GM18867 (cell line): ENCODE data around the gene PRUNE2.
"Not testable (repeated sequence)": the region's sequence is repeated elsewhere in the genome, so short reads cannot be mapped to it uniquely, and the experiment has no call there.

Source experiments
- ATAC-seq: cut with Tn5 transposase; IDR thresholded peaks from one replicate; pipeline ENCODE4 v1.9.1; 2021; ENCODE audit warnings: mild to moderate bottlenecking, moderate library complexity; ENCODE audit not compliant: unreplicated experiment

The PRUNE2 gene

DNA sequence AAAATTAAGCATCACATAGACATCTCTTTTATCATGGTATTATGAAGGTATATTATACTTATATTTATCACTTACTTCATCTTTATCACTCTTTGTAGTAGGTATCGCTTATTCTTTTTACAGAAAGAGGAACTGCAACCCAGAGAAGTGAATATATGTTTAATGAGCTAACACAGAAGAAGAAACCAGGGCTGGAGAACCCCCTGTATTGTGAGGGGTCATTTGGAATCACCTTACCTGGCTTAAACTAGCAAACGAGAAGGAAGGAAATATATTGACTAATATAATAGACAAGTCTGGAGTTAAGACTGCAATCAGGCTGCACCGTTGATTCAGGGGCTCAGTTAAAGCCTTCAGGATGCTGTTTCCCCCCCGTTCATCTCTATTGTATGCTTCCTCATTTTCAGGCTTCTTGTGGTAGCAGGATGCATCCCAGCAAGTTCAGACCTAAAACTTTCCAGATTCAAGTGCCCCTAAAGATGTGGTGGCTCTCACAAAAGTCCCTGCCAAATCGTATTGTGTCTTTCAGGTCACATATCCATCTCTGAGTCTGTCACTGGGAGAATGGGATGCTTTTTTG lies 300.5 kb downstream of the PRUNE2 start:
- peak; percentile 93 for ATAC-seq

DNA sequence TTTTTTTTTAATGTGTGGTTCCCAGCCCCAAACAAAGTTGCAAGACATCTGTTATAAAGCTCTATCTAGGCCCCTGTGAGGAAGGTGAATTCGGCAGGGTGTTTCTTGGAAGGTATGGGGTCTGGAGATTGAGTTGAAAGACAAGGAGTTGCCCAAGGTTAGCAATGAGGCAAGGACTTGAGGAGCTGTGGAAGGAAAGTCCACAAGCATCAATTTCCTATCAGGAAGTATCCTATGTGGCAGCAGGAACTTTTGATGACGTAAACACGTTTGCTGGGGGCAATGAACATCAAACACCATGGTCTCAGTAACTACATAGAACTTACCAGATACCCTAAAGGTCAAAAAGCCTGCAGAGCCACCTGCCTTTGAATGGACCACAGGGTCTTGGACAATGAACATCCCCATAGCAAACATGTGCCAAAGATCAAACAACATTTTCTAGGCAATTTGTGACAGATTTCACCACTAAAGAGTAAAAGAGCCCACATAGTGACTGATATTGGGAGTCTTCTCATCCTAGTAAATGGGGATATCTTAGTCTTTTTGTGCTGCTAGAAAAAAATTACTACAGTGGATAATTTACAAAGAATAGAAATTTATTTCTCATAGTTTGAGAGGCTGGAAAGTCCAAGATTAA lies 301.9 kb downstream of the PRUNE2 start:
- no peak for ATAC-seq

DNA sequence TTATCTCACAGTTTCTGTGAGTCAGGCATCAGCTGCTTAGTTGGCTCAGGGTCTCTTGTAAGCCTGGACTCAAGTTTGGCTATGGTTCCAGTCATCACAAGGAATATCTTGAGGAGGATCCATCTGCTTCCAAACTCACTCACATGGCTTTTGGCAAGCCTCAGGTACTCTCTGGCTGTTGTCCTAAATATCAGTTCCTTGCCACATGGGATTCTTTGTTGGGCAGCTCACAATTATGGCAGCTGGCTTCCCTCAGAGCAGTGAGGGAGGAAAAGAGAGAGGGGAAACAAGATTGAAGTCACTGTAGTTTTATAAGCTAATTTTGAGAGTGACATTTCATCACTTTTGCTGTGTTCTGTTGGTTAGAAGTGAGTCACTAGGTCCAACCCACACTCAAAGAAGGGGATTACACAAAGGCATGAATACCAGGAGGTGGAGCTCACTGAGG lies 302.4 kb downstream of the PRUNE2 start:
- no peak for ATAC-seq

DNA sequence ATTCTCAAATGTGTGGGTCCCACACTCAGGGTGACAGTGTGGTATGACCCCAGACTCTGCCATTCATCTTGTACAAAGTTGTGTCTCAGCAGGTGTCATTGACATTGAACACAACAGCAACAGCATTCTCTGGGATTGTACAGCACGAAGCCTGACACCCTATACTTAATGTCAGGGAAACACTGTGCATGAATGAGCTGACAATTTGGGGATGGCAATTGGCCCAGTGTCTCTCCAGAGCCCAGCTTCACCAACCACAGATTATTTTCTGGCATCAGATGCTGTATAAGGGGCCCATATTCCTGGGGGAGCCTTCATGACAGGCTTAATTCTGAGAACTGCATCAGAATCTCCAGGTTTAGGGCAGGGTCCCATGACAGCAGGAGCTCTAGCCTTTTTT lies 303.7 kb downstream of the PRUNE2 start:
- ATAC-seq = no peak

DNA sequence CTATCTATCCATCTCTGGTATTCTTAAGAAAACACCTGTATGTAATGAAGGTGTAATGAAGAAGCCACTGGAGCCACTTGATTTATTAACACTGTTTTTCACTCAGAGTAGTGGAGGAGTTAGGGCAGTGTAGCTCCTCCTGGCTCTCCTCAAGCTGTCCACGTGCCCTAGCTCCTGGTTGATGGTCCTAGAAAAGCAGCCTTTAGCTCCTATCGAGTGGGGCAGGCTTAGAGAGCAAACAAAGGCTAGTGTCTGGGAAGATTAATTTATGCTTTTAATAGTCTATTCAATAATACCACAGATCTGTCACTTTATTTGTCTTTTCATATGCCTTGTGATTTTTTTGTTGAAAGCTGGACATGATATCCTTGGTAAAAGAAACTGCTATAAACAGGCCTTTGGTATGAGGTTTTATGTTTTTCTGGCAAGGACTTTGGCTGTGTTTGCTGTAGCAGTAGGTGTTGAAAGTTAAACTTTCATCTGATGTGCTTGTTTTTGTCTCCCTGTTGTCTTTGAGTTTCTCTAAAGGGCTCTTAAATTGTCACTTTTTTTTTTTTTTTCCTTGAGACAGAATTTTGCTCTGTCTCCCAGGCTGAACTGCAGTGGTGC lies 305.8 kb downstream of the PRUNE2 start:
- no peak for ATAC-seq

DNA sequence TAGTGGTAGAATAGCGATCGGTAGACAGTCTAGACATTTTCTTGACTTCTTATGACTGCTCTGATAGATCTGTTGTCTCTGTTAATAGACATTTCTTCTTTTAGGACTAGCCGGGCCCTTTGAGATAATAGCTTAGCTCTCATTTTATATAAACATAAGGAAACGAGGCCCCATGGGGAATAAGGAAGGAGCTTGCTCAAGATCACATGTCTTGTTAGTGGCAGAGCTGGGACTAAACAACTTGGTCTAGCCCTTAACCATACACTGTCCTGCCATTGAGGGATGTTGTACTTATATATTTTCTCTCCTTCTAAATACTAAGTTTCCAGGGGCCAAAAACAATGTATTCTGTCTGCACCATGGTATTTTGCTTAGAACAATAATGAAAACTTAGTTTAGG lies 306.9 kb downstream of the PRUNE2 start:
- no peak for ATAC-seq

DNA sequence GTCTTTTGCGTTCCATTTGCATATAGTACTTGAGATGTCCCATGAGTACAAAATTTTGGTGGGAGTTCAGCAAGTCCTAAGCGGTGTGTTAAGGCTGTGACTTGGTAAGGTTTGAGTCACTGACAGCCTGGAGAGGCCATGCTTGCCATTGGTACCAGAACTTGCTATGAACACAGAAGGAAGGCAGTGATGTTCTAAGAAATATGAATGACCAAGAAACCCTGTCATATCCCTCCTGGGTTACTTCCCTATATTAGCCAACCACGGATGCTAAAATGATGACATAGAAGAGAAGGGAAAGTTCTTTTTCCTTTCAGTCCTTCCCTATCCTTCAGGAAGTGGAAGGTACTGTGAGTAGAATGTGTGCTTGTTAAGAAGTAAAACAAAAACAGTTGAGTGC lies 310.3 kb downstream of the PRUNE2 start:
- no peak for ATAC-seq

DNA sequence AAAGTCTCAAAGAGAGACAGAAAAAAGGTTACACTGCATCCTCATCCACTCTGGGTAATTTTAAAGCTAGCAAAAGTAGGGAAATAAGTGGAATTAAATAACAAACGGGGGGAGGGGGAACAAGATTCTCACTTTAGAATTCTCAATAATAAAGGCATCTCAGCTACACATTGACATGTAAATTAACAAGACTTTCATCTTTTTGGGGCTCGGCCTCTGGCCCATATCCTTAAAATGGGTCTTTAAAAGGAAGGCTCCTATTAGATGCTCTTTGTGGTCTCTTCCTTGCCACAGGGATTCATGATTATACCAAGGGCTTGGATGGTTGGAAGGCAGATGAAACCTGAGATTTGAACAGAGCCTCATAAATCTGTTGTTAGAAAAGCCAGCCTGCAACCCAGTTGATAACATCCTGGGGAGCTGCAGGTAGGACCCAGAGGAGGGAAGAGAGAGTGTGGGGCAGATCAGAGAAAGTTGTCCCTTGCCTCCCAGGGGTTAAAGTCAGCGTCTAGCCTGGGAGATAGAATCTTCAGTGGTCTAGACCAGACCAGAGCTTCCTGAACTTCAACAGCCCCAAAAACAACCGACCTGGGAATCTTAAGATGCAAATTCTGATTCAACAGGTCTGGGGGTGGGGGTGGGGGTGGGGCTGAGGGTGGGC lies 311.0 kb downstream of the PRUNE2 start:
- no peak for ATAC-seq

DNA sequence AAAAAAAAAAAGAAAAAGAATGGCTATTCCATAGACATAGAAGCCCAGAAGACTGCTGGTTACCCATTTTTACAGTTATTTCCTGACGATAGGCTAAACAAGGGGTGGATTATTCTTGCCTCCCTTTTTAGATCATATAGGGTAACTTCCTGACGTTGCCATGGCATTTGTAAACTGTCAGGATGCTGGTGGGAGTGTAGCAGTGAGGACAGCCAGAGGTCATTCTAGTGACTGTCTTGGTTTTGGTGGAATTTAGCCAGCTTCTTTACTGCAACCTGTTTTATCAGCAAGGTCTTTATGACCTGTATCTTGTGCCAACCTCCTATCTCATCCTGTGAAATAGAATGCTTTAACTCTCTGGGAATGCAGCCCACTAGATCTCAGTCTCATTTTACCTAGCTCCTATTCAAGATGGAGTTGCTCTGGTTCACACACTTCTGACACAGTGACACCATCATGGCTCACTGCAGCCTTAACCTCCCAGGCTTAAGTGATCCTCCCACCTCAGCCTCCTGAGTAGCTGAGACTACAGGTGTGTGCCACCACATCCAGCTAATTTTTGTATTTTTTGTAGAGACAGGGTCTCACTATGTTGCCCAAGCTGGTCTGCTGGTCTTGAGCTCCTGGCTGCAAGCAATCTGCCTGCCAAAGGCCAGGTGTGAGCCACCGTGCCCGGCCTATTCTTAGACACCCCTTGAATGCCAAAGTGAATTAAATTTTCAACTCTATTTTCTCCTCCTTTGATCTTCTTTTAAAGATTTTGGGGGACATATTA lies 311.8 kb downstream of the PRUNE2 start:
- not testable (repeated sequence) for ATAC-seq

DNA sequence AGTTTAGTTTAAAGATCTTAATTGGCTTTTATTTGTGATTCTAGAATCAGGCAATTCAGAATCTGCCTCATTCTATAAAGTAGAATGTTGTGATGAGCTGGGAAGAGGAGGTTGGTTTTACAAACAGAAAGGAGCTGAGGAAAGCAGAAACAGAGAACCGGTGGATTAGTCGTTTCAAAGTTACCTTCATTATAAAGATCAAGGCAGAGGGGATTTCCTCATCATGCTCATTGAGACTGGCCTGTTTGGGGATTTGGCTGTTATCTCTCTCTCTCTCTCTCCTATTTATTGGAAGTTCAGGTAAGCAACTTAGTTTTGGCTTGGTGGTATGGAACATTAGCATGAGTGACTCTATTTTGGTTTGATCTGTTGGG lies 313.0 kb downstream of the PRUNE2 start:
- no peak for ATAC-seq

DNA sequence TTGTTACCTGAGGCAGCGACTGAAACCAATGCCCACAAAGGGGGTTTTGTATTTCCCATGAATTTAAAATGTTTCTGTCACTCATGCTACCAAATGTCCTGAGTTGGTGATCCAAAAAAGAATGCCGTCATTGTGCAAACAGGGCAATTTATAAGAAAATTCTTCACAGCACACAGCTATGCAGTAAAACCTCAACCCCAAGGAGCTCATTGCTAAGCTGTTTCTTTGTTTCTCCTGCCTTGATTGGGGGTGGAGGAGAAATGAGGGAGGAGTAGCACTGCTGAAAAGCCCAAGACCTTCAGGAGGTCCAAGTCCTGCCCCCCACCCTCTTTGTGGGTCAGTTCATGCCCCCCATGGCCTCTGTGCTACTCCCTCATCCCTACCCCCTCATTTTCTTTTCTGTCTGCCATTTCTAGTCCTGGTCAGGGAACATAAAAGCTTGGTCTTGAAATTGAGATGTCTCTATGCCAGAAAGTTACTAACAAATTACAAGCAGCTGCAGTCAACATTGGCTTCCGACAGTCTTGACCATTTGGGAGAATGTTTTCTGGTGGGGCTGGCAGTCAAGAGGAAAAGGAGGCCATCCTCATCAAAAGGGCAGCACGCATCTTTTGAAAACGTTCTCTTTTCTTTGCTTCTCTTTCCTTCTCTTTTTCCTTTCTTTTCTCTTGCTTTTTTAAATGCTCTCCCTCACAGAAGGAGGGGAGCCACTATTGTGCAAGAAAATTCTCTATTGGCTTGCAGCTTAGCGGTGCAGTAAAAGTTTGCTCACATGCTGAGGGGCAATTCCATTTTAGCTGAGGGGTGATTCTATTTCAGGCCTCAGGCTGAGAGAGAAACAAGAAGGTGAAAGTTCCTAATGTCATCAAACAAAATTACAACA lies 313.6 kb downstream of the PRUNE2 start:
- no peak for ATAC-seq

DNA sequence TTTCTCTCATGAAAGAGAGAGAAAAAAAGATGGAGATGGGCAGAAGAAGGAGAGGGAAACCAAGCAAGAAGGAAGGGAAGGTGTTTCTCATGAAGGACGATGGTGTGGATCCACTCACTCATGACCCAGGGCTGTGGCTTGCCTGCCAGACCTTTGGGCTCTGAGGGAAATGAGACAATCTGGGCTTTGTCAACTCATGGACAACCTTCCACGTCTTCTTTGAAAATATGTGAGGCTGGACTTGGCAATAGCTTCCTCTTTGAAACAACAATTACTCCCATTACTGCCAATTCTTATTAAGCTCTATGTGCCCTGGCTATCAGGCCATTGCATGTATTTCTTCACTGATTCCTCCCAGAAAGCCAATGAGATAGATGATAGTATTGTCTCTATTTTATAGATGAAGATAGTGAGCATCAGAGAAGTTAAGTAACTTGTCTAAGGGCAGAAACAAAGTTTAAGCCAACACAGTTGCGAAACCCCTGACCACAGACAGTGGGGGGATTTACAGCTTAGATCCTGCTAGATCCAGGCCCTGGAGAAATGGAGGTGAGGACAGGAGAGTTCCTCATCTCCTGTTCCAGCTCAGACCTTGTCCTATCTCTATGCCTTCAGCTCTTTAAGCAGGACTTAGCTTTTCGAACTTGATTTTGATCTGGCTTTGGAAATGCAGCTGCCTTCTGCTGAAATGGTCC lies 314.5 kb downstream of the PRUNE2 start:
- no peak for ATAC-seq

DNA sequence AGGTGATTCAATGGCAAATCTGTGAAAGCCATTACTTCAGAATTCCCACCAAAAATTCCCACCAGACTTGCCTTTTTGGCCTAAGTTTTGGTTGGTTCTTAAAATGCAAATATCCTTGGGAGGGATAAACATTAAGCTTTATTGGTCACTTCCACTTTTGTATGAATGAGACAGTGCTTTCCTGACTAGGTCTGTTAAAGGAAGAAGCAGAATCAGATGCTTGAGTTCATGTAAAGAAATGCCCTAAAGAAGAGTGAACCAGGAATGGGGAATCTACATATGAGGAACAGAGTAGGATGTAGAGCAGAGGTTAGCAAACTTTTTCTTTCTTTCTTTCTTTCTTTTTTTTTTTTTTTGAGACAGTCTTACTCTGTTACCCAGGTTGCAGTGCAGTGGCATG lies 317.6 kb downstream of the PRUNE2 start:
- ATAC-seq = no peak

DNA sequence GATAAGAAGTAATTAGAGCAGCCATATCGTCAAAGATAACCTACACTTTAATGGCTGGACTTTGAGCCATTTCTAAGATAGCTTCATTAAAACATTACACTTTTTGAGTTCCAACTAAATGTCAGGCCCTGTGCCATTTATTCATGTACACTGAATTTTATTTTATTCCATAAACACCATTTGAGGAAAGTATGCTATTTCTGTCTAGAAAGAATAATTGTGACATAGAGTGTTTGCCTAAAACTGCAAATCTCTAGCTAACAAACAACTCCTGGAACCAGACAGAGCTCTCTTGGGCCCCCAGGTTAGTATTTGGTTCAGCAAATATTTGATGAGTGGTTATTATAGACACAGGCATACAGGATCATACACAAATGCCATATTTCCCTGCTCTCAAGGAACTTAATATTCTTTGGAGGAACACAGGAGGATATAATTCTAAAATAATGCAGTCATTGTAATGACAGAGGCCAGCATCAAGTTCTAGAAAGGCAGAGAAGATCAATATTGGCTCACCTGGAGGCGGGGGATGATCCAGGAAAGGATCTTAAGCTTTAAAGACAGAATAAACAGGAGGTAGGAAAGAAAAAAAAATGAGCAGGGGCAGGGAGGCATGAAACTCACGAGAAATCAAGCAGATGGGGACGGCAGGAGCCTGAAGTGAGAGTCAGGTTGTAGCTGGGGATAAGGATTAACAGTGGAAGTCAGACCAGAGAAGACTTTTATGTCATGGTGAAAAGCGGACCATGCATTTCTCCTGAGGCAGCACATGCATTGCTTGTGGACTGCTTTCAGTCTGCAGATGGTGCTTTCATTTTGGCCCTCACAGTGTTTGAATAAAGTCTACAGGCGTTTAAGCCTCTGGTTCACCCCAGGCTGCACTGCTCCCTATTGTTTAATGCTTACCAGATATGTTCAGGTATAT lies 319.3 kb downstream of the PRUNE2 start:
- no peak for ATAC-seq

DNA sequence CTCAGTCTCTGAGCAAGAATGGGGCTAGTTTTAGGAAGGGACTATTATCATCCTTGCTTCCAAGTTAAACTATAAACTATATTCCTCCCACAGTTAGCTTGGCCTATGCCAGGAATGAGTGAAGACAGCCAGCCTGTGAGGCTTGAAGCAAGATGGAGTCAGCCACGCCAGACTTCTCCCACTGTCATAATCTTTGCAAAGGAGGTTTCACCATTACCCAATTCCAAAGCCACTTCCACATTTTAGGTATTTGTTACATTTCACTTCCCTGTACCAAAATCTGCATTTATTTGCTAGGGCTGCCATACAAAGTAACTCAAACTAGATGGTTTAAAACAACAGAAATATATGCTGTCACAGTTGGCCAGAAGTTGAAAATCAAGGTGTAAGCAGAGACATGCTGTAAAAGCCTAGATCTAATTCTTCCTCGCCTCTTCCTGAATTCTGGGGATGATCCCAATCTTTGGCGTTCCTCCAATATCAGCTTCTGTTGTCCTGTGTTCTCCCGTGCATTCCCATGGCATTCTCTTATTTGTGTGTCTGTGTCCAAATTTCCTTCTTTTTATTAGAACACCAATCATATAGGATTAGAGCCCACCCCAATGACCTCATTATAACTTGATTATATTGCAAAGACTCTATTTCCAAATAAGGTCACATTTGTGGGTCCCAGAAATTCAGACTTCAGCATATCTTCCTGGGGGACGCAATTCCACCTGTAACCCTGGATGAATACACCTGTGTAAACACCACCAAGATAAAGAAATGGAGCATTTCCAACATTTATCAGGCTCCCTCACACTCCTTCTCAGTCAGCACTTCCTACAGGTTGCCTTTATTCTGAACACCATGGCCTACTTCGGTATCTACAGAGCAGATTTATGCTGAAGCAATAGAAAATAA lies 320.2 kb downstream of the PRUNE2 start:
- no peak for ATAC-seq

DNA sequence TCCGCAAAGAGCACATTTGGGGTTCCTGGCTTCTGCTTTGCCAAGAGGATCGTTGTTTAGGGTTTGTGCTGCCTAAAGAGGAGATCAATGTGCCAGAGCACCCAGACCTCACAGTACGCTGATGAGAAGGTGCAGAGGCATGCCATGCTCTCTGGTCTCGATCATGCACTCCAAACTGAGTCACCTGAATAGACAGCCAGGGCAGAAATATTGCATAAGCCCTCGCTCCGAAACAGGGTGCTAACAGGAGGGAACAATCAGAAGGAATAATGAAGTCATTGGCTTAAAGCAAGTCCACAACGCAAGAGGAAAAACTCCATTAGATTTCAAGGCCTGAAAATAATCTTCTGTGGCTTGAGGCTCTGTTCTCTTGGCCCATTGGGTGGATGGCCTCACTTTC lies 322.7 kb downstream of the PRUNE2 start:
- ATAC-seq = no peak

DNA sequence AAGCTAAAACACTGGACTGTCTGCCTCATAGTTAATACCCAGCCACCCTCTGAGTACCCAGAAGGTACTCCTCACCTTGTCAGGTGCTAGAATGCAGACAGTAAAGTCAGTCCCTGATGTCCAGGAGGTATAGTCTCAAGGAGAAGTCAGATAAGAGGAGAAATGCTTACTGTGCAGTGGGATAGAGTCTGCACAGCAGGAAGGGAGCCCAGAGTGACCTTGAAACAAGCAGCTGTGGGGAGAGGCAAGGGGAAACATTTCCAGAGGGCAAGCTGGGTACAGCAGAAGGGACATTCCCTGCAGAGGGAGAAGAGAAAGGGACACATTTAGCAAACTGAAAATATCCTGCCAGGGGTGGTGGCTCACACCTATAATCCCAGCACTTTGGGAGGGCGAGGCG lies 324.2 kb downstream of the PRUNE2 start:
- ATAC-seq = no peak

DNA sequence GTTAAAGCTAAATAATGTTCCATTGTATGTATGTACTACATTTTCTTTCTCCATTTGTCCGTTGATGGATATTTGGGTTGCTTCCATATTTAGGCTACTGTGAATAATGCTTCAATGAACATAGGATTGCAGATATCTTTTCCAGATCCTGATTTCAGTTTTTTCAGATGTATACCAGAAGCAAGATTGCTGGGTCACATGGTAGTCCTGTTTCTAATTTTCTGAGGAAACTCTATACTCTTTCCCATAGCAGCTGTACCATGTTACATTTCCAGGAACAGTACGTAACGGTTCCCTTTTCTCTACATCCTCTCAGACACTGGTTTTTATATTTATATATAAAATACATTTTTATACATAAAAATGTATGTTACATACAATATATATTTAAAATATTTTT lies 325.1 kb downstream of the PRUNE2 start:
- no peak for ATAC-seq
